H9 (cell line): Measurements from ENCODE around the gene RALY. TPM values are rescaled to one million over a fixed set of nuclear protein-coding genes. Genes with fewer than 3 reads are reported as not detected.

Source experiments
- DNase-seq: peaks from one replicate; pipeline ENCODE4 v3.0.0-alpha.2; 2017
- H2AFZ ChIP-seq: one replicate; pipeline ENCODE4 v1.6.1; 2013; ENCODE audit warnings: mild to moderate bottlenecking, low read length, control low read depth, moderate library complexity
- H2AK5ac ChIP-seq: 2 replicates; pipeline ENCODE4 v1.6.1; 2013; ENCODE audit warnings: low read length, control low read depth, mixed read lengths; ENCODE audit not compliant: insufficient read length
- H2BK120ac ChIP-seq: one replicate; pipeline ENCODE4 v1.6.1; 2013; ENCODE audit warnings: low read depth, mild to moderate bottlenecking, low read length, control low read depth, inconsistent platforms; ENCODE audit not compliant: poor library complexity, severe bottlenecking
- H2BK12ac ChIP-seq: 2 replicates; pipeline ENCODE4 v1.6.1; 2013; ENCODE audit warnings: low read length, control low read depth, mixed read lengths, low read depth; ENCODE audit not compliant: insufficient read length
- H2BK15ac ChIP-seq: 2 replicates; pipeline ENCODE4 v1.6.1; 2013; ENCODE audit warnings: low read depth, low read length, control low read depth
- H2BK20ac ChIP-seq: one replicate; pipeline ENCODE4 v1.6.1; 2013; ENCODE audit warnings: low read depth, mild to moderate bottlenecking, low read length, control low read depth, inconsistent platforms; ENCODE audit not compliant: poor library complexity, severe bottlenecking
- H2BK5ac ChIP-seq: 2 replicates; pipeline ENCODE4 v1.6.1; 2013; ENCODE audit warnings: low read length, control low read depth, mixed read lengths; ENCODE audit not compliant: insufficient read length
- H3K14ac ChIP-seq: 2 replicates; pipeline ENCODE4 v1.6.1; 2013; ENCODE audit warnings: low read length, control low read depth; ENCODE audit not compliant: insufficient read depth
- H3K18ac ChIP-seq: 2 replicates; pipeline ENCODE4 v1.6.1; 2013; ENCODE audit warnings: low read depth, mild to moderate bottlenecking, mixed read lengths, low read length, control low read depth; ENCODE audit not compliant: insufficient read length
- H3K23ac ChIP-seq: 2 replicates; pipeline ENCODE4 v1.6.1; 2013; ENCODE audit warnings: low read length, control low read depth, mixed read lengths, low read depth; ENCODE audit not compliant: insufficient read length
- H3K23me2 ChIP-seq: 2 replicates; pipeline ENCODE4 v1.6.1; 2013; ENCODE audit warnings: low read depth, mild to moderate bottlenecking, mixed read lengths, low read length, control low read depth; ENCODE audit not compliant: insufficient read length, poor library complexity, severe bottlenecking
- H3K27ac ChIP-seq: 2 replicates; pipeline ENCODE4 v1.5.1; 2013; ENCODE audit warnings: low read length, control low read depth, mixed read lengths, low read depth; ENCODE audit not compliant: insufficient read length
- H3K27me3 ChIP-seq: 2 replicates; pipeline ENCODE4 v1.6.1; 2013; ENCODE audit warnings: low read length, control low read depth, inconsistent platforms; ENCODE audit not compliant: insufficient read depth
- H3K4ac ChIP-seq: 2 replicates; pipeline ENCODE4 v1.6.1; 2013; ENCODE audit warnings: low read depth, mild to moderate bottlenecking, control low read depth, inconsistent platforms, low read length, moderate library complexity
- H3K4me1 ChIP-seq: 2 replicates; pipeline ENCODE4 v1.6.1; 2013; ENCODE audit warnings: low read length, control low read depth, inconsistent platforms; ENCODE audit not compliant: insufficient read depth
- H3K4me2 ChIP-seq: 2 replicates; pipeline ENCODE4 v1.6.1; 2013; ENCODE audit warnings: low read length, control low read depth, mixed read lengths; ENCODE audit not compliant: insufficient read length, insufficient read depth
- H3K56ac ChIP-seq: 2 replicates; pipeline ENCODE4 v1.6.1; 2013; ENCODE audit warnings: low read depth, mild to moderate bottlenecking, mixed read lengths, low read length, control low read depth; ENCODE audit not compliant: insufficient read length
- H3K79me1 ChIP-seq: 2 replicates; pipeline ENCODE4 v1.6.1; 2013; ENCODE audit warnings: low read depth, mild to moderate bottlenecking, moderate library complexity, low read length, control low read depth, inconsistent platforms; ENCODE audit not compliant: insufficient read depth, poor library complexity, severe bottlenecking
- H3K79me2 ChIP-seq: 2 replicates; pipeline ENCODE4 v1.6.1; 2013; ENCODE audit warnings: low read length, control low read depth, inconsistent platforms; ENCODE audit not compliant: insufficient read depth
- H3K9ac ChIP-seq: 2 replicates; pipeline ENCODE4 v1.6.1; 2013; ENCODE audit warnings: low read length, control low read depth, mixed read lengths; ENCODE audit not compliant: insufficient read length; ENCODE audit errors: extremely low read depth
- H3K9me3 ChIP-seq: one replicate; pipeline ENCODE4 v1.6.1; 2013; ENCODE audit warnings: low read depth, low read length, inconsistent platforms; ENCODE audit not compliant: control insufficient read depth
- H3T11ph ChIP-seq: one replicate; pipeline ENCODE4 v1.6.1; 2013; ENCODE audit warnings: mild to moderate bottlenecking, low read length, control low read depth, inconsistent platforms
- H4K20me1 ChIP-seq: one replicate; pipeline ENCODE4 v1.6.1; 2013; ENCODE audit not compliant: control insufficient read depth, insufficient read length, insufficient read depth
- H4K5ac ChIP-seq: 2 replicates; pipeline ENCODE4 v1.6.1; 2013; ENCODE audit warnings: low read depth, mild to moderate bottlenecking, mixed read lengths, low read length, control low read depth; ENCODE audit not compliant: insufficient read length
- H4K8ac ChIP-seq: replicated peaks from 2 replicates; pipeline ENCODE4 v1.6.1; 2013; ENCODE audit warnings: low read length, control low read depth, mixed read lengths, low read depth; ENCODE audit not compliant: insufficient read length
- H4K91ac ChIP-seq: 2 replicates; pipeline ENCODE4 v1.6.1; 2013; ENCODE audit warnings: low read depth, mild to moderate bottlenecking, moderate library complexity, mixed read lengths, low read length, control low read depth; ENCODE audit not compliant: insufficient read length
- H3K27ac Mint-ChIP-seq, 3 experiments: 2 replicates in 2 of 3; 3 replicates in 1 of 3; pipeline ENCODE4 v1.8.0; 2020 to 2021; ENCODE audit warnings: mixed read lengths in 3 of 3, mild to moderate bottlenecking in 1 of 3, moderate library complexity in 1 of 3
- H3K27me3 Mint-ChIP-seq: 2 replicates; pipeline ENCODE4 v1.8.0; 2021; ENCODE audit warnings: low read depth, mild to moderate bottlenecking, moderate library complexity, mixed read lengths
- H3K36me3 Mint-ChIP-seq, 3 experiments: 2 replicates in 2 of 3; 3 replicates in 1 of 3; pipeline ENCODE4 v1.8.0; 2020 to 2021; ENCODE audit warnings: low read depth in 3 of 3, mixed read lengths in 3 of 3; ENCODE audit not compliant: insufficient read depth in 1 of 3
- H3K4me1 Mint-ChIP-seq, 2 experiments: 2 replicates each; pipeline ENCODE4 v1.8.0; 2020; ENCODE audit warnings: mixed read lengths in 2 of 2
- H3K4me3 Mint-ChIP-seq, 2 experiments: 2 replicates in 1 of 2; 3 replicates in 1 of 2; pipeline ENCODE4 v1.8.0; 2020 to 2021; ENCODE audit warnings: mild to moderate bottlenecking in 2 of 2, mixed read lengths in 2 of 2, moderate library complexity in 1 of 2
- H3K9me3 Mint-ChIP-seq, 2 experiments: 2 replicates in 1 of 2; 3 replicates in 1 of 2; pipeline ENCODE4 v1.8.0; 2020; ENCODE audit warnings: mild to moderate bottlenecking in 2 of 2, mixed read lengths in 2 of 2, moderate library complexity in 1 of 2
- CTCF ChIP-seq: fragments of 200-600 bp; sonication (generic); conservative IDR thresholded peaks from 3 replicates; pipeline ENCODE4 v1.8.0; 2021; ENCODE audit warnings: antibody characterized with exemption, mild to moderate bottlenecking
- WGBS: extraction: QIAGEN DNeasy Blood & Tissue Kit; methylation state at CpG from one replicate; pipeline ENCODE4 v1.1.7; 2013; ENCODE audit warnings: missing lambda C conversion rate, low lambda C conversion rate, mixed read lengths; ENCODE audit not compliant: insufficient read length; ENCODE audit errors: extremely low coverage; 5-methylcytosine and 5-hydroxymethylcytosine counted together
- total RNA-seq: library from RNA; stranded (reverse); gene quantifications from 2 replicates; pipeline ENCODE4 v1.2.1, GENCODE V29; 2021

The RALY gene
- total RNA-seq, 1 experiment from 2014 or later = 199 TPM

- no peak overlapping the region for H3K27ac ChIP-seq
- Mint-ChIP-seq H3K27me3 (no peaks in the 10 kb centered on the region), H3K9me3 (no peaks in the 10 kb centered on the region), H3K36me3 (peaks cover 0 to 2% (median 2%) of the 10 kb centered on the region in 3 experiments; a peak in 2 of 7 replicates), H3K4me3 (no peak overlapping the region), H3K27ac (peak overlapping the region in 1 of 3 experiments; percentile 63; a peak in 3 of 7 replicates), H3K4me1 (peaks cover 29 to 33% of the 10 kb centered on the region in 2 experiments)
- H2AFZ ChIP-seq = no peak overlapping the region
- H3K9ac ChIP-seq = no peak overlapping the region
- no peak overlapping the region for H3K56ac ChIP-seq
- H3K18ac ChIP-seq = no peak overlapping the region
- H2BK120ac ChIP-seq = no peak overlapping the region
- H3K14ac ChIP-seq = no peak overlapping the region
- no peaks in the 10 kb centered on the region for H3K79me1 ChIP-seq
- H2BK15ac ChIP-seq = no peak overlapping the region
- H2BK5ac ChIP-seq = no peak overlapping the region
- no peak overlapping the region for H3K4me2 ChIP-seq
- H4K8ac ChIP-seq = no peak overlapping the region
- H3K23ac ChIP-seq = no peak overlapping the region
- no peaks in the 10 kb centered on the region; the same call in 1 of the 2 replicates for H3K79me2 ChIP-seq
- H4K5ac ChIP-seq = no peak overlapping the region
- no peaks in the 10 kb centered on the region for H3K9me3 ChIP-seq
- no peaks in the 10 kb centered on the region for H3K4me1 ChIP-seq
- no peaks in the 10 kb centered on the region for H3K27me3 ChIP-seq
- H4K91ac ChIP-seq = no peak overlapping the region
- no peak overlapping the region for H2AK5ac ChIP-seq
- WGBS = no CpG with 5 or more reads among the region's 3 CpGs
- no peak for TF ChIP-seq CTCF
- no peak overlapping the region for H3K4ac ChIP-seq
- no peak overlapping the region for H3T11ph ChIP-seq
- no peak overlapping the region for H2BK12ac ChIP-seq
- no peaks in the 10 kb centered on the region for H4K20me1 ChIP-seq
- H3K23me2 ChIP-seq = no peaks in the 10 kb centered on the region
- DNase-seq = no peak
- no peak overlapping the region for H2BK20ac ChIP-seq
Measured at GRCh38 chr20:34064286-34064685, 70.6 kb downstream of the RALY start.
